HG02759 (cell line): Measurements from ENCODE around the gene RASD1.

Experiments
- ATAC-seq: cut with Tn5 transposase; IDR thresholded peaks from one replicate; pipeline ENCODE4 v1.9.1; 2021; ENCODE audit warnings: mild to moderate bottlenecking, moderate library complexity; ENCODE audit not compliant: unreplicated experiment

Gene RASD1

GRCh38 chr17:17527534-17527933 lies 31.3 kb upstream of the RASD1 start:
- ATAC-seq: no peak

DNA sequence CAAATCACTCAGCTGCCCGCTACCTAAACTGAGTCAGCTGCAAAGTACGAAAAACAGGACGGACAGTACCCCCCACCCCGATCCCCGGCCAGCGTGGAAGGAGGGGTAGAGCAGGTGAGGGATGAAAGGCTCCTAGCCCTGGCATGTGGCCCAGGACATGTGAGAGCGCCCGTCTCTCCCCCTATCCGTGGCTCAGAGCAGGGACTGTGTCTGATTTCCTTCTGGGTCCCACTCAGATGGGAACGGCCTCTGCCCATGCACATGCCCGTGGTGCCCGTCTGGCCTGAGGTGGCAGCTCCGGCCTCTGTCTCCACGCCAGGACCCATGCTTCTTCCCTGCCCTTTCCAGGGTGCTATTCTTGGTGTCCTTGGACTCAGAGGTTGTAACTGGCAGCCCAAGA lies 30.2 kb upstream of the RASD1 start:
- no peak for ATAC-seq

- no peak for ATAC-seq
Observed at GRCh38 chr17:17525956-17526355, 29.8 kb upstream of the RASD1 start.

GRCh38 chr17:17525311-17525710 lies 29.1 kb upstream of the RASD1 start:
- no peak for ATAC-seq

GRCh38 chr17:17523731-17524490 lies 27.7 kb upstream of the RASD1 start:
- no peak for ATAC-seq

DNA sequence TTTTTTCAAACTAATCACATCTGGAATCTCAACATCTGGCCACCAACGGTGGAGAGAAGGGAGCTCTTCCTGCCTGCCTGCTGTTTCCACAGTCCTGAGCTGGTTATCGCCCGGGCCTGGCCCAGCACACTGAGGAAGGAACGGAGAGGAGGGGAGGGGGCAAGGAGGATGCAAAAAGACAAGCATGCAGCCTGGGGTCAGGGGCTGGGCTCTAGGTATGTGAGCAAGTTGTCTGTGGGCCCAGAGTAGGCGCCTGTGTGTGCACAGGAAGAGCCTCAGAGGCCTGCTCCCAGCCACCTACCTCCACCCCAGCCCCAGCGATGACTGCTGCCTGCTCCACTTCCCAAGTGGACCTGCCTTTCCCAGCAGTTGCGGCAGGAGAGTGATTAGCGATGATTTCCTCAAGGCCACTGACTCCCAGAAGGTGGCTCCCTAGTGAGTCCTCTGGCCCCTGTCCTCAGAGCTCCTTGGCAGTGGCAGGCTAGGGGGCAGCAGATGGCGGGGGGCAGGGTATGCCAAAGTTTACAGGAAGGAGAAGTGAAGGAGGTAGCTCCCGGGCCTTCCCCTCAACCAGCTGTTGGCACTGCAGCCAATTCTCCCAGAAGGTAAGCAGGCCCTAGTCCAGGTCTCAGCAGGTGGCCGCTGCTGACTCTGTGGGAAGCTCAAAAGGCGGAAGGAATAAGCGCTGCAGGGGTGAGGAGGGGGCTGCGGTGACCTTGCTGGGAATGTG lies 27.0 kb upstream of the RASD1 start:
- no peak for ATAC-seq

DNA sequence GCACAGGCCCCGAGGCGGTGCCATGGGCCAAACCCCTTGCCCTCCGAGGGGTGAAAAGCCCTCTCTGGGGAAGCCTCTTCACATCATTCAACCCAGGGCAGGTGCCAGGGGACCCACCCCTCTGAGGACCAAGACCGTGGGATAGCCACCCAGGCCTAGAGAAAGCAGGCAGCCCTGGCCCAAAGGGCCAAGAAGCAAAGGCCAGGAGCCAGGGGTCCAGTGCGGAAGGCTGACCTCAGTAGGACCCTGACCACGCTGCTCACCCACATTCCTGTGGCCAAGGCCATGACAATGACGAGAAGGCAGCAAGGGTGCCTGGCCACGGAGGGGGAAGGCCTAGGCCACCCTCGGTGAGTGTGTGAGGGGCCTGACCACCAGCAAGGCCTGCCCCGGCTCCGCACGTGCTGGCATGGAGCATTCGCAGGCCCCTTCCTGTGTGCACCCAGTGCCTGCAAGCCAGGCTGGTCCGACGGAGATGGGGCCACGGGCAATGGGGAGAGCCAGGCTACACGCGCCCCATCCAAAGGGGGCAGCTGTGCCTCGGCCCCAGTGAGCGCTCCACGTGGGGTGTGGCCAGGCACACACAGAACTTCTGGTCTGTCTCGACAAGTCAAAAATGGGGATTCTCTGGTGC lies 24.5 kb upstream of the RASD1 start:
- ATAC-seq: no peak

DNA sequence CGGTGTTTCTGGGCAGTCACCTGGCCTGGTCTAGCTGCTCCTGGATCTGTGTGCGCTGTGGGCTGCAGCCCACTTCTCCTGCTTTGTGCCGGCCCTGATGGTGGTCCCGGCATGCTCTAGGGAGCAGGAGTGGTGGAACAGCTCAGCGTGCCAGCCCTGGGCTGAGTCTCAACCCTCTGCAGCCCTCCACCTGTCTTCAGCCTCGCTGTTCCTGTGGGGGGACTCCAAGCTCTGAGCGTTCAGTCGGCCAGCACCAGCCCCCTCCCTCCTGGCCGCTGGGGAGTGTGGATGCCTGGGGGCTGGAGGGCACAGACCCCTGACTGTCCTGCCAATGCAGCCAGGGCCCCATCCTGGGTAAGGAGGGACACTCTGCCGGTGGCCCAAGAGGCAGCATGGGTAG lies 23.7 kb upstream of the RASD1 start:
- no peak for ATAC-seq

DNA sequence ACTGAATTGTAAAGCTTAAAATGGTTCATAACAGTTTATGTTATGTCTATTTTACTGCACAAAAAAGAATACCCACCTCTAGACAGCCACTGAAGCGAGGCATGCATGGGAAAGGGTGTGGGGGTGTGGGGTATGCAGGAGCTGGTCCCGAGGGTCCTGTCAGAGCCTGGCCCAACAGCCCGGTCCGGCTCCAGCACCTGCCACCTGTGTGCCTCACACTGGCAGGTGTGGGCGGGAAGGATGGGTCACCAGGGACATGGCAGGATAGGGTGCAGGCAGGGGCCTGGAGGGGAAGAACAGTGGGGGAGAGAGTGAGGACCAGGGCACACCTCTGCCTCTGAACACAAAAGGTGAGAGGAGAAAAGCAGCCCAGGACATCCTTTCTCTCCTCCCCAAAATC lies 22.8 kb upstream of the RASD1 start:
- no peak for ATAC-seq

DNA sequence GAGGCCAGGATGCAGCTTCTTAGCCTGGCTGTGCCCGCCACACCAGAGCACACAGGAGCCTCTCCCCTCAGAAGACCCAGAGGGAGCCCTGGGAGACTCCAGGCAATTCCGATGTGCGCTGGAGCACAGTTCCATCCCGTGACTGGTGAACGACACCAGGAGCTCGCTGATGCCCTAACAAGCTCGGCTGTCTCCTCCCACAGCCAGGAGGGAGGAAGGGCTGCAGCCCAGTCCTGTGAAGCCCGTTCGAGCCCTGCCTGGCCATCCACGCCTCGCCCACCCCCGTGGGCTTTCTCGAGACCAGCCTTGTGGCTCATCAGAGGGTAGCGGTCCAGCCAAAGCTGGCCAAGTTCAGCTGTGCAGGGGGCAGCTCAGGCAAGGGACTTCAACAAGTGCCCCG lies 21.8 kb upstream of the RASD1 start:
- no peak for ATAC-seq

DNA sequence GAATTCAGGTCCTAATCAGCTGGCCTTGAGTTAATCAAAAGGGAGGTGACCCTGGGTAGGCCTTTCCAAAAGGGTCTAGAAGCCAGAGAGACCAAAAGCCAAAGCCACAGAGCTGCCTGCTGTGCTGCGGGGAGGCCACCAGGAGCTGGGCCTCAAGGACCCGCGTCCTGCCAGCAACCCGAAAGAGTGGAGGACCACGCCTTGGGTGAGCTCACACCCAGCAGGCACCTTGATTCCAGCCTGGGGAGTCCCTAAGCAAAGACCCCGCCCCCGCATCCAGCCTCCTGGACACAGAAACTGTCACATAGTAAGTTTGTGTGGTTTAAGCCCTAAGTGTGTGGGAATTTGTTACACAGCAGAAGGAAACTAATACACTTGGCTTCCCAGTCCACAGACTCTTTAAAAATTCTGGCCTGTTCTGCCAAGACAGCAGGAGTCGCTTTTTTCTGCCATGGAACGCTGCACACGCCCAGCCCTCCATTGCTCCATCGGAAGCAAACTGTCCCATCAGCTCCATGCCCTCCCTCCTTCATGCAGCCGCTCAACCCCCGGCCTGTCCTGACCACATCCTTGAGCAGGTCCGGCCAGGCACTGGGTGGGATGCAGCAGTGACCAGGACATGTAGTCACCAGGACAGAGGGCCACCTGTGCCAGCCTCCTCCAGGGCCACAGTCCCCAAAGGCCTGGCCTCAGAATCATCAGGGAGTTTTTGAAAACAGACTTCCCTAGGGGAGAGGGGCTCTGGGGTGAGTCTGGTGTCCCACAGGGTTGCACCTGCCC lies 20.9 kb upstream of the RASD1 start:
- no peak for ATAC-seq

DNA sequence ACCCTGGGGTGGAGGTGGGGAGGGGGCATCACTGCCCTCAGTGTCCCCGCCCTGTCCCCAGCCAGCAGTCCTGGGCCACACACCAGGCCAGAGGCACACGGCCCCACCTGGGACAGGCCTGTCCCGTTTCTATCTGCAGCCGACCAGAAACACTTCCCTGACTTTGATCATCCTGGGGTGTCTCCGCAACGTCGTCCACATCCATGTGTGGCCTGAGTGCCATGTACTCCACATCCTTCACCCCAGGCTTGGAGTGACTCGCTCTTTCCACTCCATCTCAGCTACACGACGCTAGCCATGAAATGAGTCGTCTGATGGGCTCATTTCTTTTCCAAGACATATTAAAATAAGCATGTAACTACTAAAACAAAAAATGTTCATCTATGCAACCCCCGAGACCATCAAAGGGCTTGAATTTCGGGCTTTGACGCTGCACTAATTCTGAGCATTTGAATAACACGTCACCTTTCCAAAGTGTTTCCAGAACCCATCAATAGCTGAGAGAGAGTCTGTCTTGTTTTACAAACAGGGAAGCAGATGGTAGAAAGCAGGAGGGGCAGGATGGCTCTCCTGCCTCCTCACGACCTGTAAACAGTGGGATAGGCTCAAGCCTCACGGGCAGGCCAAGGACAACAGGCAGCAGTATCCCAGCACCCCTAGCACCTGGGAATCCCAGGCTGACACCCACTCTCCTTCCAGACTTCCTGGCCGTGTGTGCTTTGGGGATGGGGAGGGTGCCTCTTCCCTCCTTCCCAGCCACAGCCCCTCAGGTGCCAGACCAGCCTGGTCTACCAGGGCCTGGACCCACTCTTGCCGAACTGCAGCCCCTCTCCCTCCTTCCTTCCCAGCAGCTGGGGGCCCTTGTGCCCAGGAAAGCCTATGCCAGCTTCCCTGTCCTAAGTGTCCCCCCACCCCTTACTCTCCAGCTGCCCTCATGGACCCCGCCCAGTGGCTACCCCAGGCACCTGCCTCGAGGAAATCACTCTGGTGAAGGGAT lies 20.0 kb upstream of the RASD1 start:
- ATAC-seq: no peak

DNA sequence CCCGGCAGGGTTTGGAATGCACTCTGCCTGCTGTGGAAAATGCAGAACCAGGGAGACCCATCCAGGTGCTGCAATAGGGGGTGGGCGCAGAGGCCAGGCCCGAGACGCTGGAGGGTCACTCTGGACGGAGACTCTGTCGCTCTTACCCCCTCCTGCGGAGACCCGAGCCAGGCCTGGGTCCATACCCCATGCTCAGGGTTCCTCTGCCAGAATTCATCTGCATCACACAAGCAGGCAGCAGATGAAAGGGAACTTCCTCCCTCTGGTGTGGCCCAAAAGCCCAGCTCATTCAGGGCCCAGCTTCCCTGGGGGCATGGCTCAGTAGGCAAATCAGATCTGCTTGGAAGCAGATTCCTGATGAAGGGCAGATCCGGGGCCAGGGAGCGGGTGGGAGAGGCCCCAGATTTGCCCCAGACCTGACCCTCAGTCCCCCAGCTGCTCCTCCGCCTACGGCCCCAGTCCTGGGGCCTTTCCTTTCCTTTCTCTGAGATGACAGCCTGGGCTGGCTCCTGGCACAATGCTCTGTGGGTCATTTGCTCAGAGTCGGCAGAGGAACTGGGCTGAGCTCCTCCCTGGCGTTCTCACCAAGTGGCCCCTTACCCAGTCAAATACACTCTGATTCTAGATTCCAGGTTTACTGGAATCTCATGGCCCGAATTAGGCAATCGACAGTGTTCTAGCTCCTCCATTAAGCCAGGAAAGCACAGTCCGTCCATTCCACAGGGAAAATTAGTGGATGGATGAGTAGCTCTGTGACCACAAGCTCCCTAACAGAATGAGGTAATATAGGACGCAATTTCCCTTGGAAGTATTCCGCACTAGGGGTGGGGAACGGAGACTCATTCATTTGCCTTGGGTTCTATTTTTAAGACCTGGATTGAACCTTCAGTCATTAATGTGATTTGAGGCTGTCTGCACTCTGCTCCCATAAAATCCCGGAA lies 19.1 kb upstream of the RASD1 start:
- no peak for ATAC-seq

DNA sequence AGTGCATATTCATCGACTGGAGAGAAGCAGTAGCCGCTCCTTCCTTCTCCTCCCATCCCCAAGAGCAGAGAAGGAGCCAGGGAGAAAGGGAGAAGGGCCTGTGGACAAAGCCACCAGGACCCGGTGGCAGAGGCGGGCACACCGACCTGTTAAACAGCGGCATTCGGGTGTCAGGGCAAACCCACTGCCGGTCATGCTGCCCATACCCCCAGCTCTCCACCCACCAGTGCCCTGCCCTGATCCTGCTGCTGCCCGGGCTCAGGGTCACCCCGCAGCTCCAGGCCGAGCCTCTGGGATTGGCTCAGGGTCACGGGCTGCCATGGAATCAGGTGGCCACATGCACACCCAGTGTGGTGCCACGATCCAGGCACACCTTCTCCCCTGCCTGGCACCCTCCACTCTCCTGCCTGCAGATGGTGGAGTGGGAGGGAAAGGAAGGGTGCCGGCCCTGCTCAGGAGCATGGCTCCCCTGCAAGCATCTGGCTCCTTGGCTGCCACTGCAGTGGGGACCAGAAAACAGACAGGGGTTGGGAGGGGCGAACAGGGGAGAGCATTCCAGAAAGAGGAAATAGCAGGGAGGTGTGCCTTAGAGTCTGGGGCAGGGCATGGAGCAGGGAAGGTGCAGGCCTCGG lies 18.3 kb upstream of the RASD1 start:
- ATAC-seq: no peak

- no peak for ATAC-seq
Observed at GRCh38 chr17:17513626-17514025, 17.4 kb upstream of the RASD1 start.

GRCh38 chr17:17512866-17513265 lies 16.7 kb upstream of the RASD1 start:
- no peak for ATAC-seq

DNA sequence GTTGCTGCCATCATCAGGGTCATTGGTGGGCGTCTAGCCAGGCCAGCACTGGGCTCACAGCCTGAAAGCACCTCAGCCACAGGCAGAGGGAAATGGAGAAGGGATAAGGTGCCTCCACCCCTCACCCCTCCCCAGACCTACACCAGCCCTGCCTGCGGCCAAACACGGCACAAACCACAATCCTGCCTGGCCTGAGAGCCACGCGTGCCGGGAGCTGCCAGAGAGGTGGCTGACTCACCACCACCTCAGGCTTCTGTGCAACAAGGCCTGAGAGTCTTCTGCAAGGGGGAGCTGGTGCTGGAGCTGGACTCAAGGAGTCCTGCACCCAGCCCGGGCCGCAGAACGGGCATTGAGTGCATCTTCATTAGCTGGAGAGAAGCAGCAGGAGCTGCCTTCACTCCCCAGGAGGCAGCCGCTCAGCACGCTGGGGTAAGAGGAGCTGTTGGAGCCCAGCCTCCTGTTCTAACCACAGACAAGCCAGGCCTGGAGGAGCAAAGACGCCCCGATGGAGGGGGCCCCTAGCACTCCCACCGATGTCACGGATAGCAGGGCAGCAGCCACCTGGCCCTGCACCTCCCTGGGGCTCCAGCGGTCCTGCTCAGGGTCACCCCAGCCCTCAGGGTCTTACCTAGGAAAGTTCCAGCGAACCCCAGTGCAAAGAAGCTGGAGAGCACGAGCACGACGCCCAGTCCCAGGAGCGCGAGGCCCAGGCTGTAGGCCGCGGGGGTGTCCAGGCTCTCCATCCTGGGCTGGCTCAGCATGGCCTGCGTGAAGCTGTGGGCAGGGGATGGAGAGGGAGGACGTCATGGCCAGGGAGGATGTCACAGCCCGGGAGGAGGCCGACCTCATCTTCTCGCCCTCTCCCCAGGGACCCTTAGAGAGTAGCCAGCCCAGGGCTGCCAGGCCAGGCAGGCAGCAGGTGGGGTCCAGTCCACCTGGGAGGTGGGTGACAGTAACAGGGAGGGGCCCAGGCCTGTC lies 16.0 kb upstream of the RASD1 start:
- ATAC-seq: no peak
